ENCODE results near the gene PLA2G4A.

GRCh38 chr1:186930238-186930637, 101.5 kb downstream of the PLA2G4A start:
- no peak for TF ChIP-seq CTCF (conservative IDR thresholded peaks at IDR 0.05 in 1 of 2, IDR thresholded peaks at IDR 0.05 in 1 of 2; ENCODE audit: extremely low read depth in 1 of 2, insufficient read depth in 1 of 2, low read depth in 1 of 2, low read length in 2 of 2)
- TF ChIP-seq EZH2 (IDR thresholded peaks at IDR 0.05; ENCODE audit: borderline replicate concordance, low read length) = no peak

Data from mammary epithelial cell (primary cell).